Activated gamma-delta T cell treated with Interleukin-2 at 50 U/mL for 16 hours (primary cell): ENCODE results near the gene TEX2.
"Not testable (repeated sequence)": the region's sequence is repeated elsewhere in the genome, so short reads cannot be mapped to it uniquely, and the experiment has no call there.

Experiments
- DNase-seq: peaks from one replicate; pipeline ENCODE4 v3.0.0-alpha.2; 2020

TEX2 gene

GRCh38 chr17:64178011-64178825, 84.8 kb downstream of the TEX2 start:
- DNase-seq, result no peak

- no peak for DNase-seq
Measured at GRCh38 chr17:64177311-64178010, 85.6 kb downstream of the TEX2 start.

- no peak for DNase-seq
Measured at GRCh38 chr17:64176556-64176955, 86.5 kb downstream of the TEX2 start.

DNA sequence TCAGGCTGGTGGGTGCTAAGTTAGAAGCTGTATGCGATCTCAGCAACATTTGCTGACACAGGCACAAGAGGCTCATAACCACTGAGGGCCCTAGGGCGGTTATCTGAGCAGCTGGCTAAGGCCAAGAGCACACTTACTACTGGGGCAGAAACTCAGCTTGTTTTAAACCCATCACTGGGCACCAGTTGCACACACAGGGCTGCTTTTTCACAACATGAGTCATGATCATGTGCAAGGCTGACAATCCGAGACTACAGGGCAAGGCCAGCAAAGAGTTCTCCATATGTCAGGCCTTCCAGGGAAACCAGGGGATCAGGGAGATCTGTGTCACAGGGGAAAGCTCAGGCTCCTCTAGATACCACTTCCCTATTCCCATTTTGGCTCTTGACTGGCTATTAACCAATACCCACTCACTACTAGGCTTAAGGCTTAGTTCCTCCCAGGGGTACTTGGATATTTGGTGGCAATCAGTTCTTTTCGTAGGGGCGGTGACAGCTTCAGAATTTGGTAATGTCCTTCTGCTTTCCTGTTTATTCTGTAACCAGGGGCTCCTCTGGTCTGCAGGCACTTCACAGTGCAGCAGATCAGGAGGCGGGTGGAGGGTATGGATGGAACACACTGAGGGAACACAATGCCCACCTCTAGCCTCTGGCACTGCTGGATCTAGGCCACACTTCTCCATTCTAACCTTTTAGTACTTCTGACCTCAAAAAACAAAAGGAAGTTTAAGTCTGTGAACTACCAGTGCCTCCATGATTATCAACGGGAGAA, 88.2 kb downstream of the TEX2 start:
- no peak for DNase-seq

DNA sequence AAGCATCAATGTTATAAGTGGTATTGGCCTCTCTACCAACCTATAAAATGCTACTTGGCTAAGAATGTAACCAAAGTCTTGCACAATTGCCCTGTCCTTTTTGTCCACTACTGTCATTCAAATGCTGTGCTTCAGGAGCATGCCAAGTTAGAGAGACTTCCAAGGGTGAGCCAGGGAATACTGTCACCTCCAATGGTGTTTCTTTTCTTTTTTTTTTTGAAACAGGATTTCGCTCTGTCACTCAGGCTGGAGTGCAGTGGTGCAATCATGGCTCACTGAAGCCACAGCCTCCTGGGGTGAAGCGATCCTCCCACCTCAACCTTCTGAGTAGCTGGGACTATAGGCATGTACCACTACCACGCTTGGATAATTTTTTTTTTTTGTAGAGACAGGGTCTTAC, 89.4 kb downstream of the TEX2 start:
- DNase-seq, result no peak

DNA sequence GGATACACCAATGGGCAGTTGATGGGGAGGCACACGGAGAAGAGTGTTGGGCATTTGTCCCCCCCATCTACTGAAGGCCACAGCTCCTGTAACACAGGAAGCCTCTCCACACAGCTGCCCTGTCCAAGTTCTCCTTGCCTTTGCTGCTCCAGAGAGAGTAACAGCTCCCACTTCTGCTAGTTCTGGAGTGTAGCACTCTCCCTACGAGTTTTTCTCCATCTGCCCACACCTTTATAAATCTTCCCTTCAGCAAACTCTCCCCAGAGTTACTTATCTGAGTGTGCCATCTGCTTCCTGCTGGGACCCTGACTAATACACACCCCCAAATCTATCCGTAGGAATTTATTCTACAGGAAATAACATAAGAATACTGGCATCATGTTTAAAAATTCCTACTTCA, 90.5 kb downstream of the TEX2 start:
- DNase-seq, result no peak

DNA sequence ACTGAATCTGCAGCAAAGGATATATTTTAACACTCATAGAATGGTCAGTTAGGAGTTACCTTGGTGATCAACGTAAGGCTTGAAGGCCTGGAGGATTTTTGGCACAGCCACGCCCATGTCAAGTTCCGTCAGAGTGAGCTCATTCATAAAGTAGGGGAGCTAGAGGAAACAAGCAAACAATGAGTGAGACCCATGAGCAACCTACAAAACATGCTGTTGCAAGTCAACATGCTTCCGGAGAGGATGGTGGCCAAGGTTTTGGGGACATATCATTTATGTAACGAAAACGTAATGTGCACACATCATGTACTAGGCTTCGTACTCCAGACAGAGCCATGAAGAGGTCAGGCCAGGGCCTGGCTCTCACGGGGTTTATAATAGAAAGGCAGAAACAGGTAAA, 92.0 kb downstream of the TEX2 start:
- DNase-seq, result no peak

- no peak for DNase-seq
Measured at GRCh38 chr17:64170286-64170685, 92.8 kb downstream of the TEX2 start.

- not testable (repeated sequence) for DNase-seq
Measured at GRCh38 chr17:64167666-64168065, 95.4 kb downstream of the TEX2 start.

DNA sequence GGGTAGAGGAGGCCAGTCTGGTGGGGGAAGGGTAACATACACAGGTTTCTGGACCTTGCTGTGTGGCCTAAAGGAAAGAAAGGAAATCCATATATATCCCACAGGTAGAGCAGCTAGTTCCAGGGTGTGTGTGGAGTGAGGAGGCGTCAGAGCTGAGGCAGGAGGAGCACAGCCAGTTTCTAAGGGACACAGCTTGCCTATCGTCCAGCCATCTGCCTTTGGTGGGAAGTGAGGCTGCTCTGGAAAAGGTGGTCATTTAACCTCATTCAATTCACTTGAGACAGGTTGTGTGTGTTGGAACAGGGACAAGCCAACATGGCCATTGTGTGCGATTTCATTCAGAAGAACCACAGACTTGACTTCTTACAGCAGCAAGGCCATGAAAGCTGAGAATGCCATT, 96.2 kb downstream of the TEX2 start:
- DNase-seq, result no peak

DNA sequence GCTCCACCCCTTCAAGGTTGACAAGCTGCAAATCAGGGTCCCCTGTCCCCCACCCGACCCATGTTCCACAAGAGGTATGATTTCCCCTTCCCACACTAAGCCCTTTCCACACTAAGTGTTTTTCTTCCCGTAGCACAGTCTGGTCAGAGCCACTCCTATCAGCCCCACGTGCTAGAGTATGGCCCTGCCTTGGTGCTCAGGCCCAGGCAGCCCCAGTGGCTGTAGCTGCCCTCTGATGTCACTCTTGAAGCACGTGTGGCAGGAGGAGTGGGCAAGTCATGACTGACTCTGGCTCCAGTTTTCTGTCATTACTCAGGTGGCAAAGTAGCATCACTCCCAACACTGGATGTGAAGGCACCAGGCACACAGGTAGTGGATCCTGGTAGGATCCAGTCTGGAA, 97.7 kb downstream of the TEX2 start:
- DNase-seq, result no peak

- no peak for DNase-seq
Measured at GRCh38 chr17:64164596-64165285, 98.3 kb downstream of the TEX2 start.

DNA sequence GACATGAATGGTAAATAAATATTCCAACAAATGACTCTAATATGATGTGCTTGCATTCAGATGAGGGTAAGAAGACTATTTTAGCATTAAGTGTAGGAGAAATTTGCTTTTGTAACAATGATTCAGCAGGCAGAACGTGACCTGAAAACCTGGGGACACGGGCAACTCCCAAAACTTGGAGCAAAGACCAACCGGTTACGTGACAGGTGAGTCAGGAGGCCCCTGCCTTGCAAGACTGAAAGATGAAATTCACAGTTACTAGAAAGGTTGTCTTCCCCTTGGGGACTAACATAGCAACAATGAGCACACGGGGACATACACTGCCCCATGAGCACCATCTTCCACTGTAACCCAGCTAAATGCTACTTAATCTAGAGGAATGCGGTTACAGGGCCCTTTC, 99.6 kb downstream of the TEX2 start:
- DNase-seq, result no peak

GRCh38 chr17:64162554-64162953, 100.5 kb downstream of the TEX2 start:
- DNase-seq, result no peak

DNA sequence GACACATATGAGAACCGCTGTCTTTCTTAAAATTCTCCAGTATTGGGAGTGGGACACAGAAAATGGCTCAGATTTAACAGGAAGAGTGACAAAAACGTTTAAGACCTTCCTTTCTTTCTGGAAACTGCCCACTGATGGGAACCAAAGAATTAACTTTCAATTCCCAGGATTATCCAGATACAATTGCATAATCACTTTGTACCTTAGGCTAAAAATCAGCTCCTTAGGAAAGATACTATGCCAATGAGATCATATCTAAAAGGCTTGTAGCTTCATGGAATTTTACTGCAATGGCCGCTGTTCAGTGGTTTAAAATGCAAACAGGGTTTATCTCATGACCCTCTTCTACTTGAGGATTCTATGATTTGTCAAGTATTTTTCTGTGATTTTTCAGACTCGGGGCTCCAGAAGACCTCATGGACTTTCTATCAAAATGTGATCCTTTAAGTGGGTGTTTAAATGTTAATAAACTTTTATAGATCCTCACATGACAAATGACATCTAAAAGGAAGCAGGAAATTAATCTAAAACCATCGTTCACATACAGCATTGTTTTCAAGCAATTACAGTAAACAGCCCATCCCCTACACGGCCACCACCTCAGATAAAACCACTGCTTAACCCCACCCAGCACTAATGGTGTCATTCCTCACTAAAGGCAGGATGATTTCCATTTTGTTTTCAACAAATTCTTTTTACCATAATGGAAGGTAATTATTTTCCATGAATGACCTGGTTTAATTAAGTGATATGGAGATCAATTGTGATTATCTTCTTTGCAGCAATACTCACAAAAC, 101.5 kb downstream of the TEX2 start:
- DNase-seq, result no peak

- DNase-seq, result no peak
Measured at GRCh38 chr17:64160378-64160777, 102.7 kb downstream of the TEX2 start.

- no peak for DNase-seq
Measured at GRCh38 chr17:64158831-64159590, 104.0 kb downstream of the TEX2 start.

GRCh38 chr17:64158406-64158805, 104.7 kb downstream of the TEX2 start:
- no peak for DNase-seq

DNA sequence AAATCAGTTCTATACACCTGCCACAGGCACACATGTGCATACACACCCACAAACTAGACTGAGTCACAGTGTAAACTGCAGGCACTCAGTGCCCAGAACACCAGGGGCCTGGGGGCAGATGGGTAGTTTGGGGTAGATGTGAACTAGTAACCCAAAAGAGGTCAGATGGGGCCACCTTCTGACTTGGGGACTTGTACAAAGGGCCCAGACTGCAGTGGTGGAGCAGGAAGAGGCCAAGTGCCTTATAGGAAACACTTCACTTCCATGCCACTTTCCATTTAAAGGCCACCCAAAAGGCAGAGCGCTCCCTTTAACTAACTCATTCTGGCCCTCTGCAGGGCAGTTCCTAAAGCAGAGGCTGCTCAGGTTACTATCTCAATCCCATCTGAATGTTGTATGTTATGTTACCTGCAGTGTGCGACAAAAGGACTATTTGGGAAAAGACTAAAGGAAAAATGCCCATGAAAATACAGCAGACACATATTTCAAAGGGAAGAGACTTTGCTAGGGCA, 105.3 kb downstream of the TEX2 start:
- DNase-seq, result no peak

DNA sequence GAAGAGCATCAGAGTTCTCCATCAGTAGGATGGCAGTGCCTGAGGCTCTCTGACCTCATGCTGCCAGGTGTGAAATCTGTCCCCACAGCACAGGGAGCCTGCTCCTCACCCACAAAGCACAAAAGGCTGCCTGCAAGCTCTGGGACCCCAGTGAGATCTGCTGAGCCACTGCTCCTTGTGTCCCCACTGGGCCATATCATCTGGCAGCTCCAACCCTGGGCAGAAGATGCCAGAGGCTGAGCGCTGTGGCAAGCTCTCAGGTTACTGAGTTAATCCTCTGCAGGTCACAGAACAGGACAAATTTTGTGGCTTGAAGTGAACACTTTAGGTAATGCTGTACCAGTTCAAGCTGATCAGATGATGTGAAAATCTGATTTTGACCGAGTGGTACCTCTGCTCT, 106.4 kb downstream of the TEX2 start:
- no peak for DNase-seq
